Fibroblast of the conjunctiva (primary cell): ENCODE results near the gene HCST.
"Not testable (repeated sequence)": the region's sequence is repeated elsewhere in the genome, so short reads cannot be mapped to it uniquely, and the experiment has no call there.

Experiments
- DNase-seq: peaks from one replicate; pipeline ENCODE4 v3.0.0-alpha.2; 2010; ENCODE audit warnings: low read depth

Gene HCST

GRCh38 chr19:35879770-35880317 lies 22.5 kb upstream of the HCST start:
- DNase-seq = peak; percentile 58

DNA sequence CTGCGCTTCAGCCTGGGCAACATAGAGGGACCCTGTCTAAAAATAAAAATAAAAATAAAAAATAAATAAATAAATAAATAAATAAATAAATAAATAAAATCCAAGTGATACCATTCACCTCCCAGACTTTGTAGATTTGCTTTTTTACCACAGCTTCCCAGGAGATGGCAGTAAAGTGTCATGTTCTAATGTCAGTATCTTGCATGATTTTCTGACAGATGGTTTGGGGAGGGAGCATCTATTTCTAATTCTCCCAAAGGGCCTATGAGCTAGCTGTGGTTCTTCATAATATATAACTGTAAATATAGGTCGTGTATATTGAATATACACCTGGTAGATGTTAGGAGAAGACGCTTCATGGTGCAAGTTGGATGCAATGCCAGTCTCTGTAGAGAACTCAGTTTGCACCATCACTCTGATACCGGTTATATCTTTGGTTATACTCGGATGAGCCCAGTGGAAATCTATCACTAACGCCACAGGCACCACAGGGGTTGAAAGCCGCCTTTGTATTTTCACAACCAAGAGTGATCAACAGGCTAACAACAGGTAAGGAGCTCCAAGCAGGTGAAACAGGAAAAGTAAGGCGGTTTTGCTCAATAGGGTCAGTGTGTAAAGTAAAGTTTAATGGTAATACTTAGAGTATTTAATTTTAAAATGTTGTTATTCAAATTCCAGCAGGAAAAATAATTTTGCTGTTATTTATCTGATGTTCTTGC lies 20.1 kb upstream of the HCST start:
- peak; percentile 64 for DNase-seq

- DNase-seq = no peak
Measured at GRCh38 chr19:35883882-35884281, 18.4 kb upstream of the HCST start.

GRCh38 chr19:35885225-35885738 lies 17.0 kb upstream of the HCST start:
- DNase-seq = no peak

DNA sequence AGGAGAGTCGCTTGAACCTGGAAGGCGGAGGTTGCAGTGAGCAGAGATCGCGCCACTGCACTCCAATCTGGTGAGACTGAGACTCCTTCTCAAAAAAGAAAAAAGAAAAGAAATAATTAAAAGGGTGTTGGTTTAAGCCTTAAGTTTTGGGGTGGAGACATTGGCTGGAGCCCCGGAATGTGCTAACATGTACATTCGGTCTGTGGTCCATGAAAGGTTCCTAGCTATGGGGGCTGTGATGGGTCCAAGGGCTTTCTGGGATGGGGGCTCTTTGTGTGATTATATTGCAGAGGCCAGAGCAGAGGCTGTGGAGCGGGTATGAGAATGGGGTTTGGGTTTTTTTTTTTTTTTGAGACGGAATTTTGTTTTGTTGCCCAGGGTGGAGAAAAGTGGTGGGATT lies 16.4 kb upstream of the HCST start:
- no peak for DNase-seq

DNA sequence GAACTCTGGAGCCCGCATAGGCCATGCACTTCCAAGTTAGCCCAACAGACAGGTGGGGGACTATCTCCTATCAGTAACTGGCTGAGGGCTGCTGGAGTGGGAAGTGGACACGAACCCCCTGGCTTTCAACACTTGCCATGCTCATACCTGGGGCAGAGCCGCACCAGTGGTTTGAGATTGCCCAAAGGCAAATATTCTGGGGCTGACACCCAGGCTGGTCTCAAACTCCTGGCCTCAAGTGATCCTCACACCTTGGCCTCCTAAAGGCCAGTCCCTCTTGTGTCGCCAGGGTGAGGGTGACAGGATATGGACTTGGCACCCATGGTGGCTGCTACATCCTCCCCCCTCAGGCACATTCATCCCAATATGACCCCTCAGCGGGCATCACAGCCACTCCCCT lies 15.1 kb upstream of the HCST start:
- no peak for DNase-seq

DNA sequence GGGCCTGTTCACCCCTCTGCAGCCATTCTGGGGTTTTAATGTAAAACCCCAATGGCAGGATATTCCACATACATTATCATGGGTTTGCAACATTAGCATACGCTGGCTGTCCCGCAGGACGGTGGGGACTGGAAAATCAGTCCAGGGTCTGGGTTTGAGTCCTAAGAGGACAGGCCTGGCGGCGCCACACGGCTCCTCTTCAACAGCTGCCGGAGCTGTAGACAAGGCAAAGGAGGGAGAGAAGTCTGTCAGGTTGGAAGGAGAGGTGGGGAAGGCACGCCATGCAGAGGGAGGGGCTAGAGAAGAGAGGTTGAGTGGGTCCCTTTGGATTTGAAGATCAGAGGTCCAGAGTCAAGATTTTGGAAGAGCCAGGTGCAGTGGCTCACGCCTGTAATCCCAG lies 13.9 kb upstream of the HCST start:
- DNase-seq = no peak

- no peak for DNase-seq
Measured at GRCh38 chr19:35889370-35890112, 12.8 kb upstream of the HCST start.

DNA sequence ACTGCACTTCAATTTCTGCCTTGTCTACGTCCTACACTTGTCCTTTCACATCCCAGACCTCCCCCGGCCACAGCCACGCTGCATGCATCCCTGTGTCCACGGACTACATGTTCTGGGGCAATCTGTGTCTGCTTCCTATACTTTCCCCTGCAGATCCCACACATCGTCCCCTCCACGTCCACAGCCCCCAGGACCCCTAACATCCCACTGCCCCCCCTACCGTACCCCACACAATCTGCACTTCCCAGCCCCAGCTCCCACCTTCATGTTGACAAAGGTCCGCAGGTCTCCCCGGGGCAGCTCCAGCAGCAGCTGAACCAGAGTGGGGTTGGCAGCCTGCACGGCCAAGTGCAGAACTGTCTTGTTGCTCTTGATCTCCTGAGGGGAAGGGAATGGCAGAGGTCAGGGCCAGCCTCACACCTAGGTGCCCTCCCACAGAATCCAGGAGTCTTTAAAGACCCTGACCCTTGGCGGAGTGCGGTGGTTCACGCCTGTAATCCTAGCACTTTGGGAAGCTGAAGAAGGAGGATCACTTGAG lies 12.1 kb upstream of the HCST start:
- no peak for DNase-seq

GRCh38 chr19:35891819-35892218 lies 10.5 kb upstream of the HCST start:
- DNase-seq = not testable (repeated sequence)

GRCh38 chr19:35894342-35894741 lies 8.0 kb upstream of the HCST start:
- no peak for DNase-seq

- no peak for DNase-seq
Measured at GRCh38 chr19:35895911-35896642, 6.3 kb upstream of the HCST start.

DNA sequence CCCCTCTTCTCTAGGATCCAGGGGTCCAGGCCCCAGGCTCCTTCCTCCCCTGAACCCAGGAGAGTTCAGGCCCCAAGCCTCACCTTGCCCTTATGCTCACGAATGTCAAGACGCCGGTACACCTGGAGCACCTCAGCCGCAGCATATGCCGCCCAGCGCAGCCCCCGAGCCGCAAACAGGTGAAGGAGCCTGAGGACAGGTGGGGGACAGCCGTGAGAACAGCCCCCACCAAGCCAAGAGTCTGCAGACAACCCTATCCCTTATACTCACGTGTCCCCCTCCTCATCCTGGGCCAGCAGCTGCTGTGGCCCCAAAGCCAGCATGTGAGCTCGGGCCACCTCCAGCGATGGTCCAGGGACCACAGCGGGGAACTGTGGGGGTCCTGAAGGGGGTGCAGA lies 5.7 kb upstream of the HCST start:
- no peak for DNase-seq

DNA sequence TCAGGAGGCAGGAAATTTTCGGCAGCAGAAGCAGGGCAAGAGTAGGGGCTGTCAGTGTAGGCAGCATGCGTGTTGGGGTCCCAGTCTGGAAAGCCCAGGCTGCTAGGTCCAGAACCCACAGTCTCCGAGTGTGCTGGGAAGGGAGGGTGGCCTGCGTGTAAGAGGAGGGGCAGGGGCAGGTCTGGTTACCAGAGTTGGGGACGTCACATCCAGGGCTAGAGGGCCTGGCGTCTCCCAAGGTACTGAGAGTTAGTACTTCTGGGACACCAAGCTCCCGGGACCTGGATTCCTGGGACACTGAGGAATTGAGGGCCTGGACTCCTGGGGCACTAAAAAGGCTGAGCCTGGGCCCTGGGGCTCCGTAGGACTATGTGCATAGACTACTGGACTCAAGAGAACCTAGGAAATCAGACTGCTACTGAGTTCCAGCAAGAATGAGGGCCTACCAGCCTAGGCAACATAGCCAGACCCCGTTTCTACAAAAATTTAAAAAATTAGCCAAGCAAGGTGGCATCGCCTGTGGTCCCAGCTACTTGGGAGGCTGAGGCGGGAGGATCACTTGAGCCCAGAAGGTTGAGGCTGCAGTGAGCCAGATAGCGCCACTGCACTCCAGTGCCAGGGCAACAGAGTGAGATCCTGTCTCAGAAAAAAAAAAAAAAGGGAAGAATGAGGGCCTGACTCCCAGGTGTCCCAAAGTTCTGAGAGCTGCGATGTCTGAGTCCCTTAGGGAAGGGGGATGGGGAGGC lies 4.5 kb upstream of the HCST start:
- no peak for DNase-seq

DNA sequence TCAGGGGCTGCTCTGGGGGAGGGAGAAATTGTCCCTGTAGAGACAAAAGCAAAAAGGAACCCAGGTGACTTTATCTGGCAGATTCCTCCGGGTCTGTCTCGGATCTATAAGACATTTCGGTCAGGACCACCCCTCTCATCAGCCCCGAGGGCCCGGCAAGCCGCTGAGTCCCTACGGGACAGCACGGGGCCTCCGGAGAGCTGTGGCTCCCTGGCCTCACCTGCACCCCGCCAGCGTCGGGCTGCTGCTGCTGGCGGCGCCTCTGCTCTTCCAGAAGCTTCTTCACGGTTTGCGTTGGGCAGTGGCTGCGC lies 3.9 kb upstream of the HCST start:
- DNase-seq = no peak

DNA sequence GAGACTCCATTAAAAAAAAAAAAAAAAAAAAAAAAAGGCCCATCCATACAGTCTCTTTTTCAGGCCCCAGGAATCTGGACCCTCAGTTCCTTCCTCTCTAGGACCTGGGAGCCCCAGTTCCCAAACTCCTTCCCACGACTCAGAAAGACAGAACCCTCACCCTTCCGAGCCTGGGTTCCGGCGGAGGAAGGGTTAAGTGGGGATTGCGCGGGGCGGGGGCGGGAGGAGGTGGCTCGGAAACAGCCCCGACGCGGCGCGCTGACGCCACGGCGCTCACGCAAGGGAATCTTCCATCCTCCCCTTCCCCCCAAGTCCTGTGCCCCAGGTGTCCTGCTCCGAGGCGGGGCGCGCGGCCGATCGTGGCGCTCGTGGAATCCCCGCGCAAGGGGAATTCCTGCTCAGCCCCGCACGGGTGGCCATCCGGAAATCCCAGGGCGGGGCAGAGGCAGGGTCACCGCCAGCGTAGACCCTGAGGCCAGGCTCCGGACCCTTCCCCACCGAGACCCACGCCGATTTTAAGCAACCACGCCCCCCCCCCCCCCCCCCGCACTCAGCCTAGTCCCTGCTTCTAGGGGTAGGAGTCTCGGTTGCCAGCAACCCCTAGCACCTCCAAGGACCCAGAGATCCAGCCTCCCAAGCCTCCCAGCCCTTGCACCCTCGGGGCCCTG lies 2.6 kb upstream of the HCST start:
- peak; percentile 52 for DNase-seq

- no peak for DNase-seq
Measured at GRCh38 chr19:35901055-35901644, 1.2 kb upstream of the HCST start.

DNA sequence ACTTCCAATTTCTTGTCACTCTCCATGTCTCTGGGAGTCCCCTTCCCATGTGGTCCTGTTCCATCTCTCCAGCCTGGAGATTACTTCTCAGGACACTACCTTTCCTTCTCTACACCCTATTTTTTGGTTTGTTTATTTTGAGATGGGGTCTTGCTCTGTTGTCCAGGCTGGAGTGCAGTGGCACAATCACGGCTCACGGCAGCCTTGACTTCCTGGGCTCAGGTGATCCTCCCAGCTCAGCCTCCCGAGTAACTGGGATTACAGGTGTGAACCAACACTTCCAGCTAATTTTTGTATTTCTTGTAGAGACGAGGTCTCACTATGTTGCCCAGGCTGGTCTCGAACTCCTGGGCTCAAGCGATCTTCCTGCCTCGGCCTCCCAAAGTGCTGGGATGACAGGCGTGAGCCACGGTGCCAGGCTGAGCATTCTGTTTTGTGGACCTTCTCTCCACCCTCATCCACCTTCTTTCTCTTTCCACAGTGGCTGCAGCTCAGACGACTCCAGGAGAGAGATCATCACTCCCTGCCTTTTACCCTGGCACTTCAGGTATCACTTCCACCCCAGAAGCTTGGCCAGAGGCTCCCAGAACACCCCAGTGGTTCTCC lies 644 bp downstream of the HCST start:
- no peak for DNase-seq

GRCh38 chr19:35903550-35904179 lies 1.3 kb downstream of the HCST start:
- no peak for DNase-seq
